Right lobe of liver (tissue), 6 donors: ENCODE results near the gene ERC2. TPM values are rescaled to one million over a fixed set of nuclear protein-coding genes. Genes with fewer than 3 reads are reported as not detected.

Source experiments
- ATAC-seq, 4 donors: fragments of 200-7000 bp; cut with Tn5 transposase; one replicate each; pipeline ENCODE4 v1.9.1; 2020; ENCODE audit warnings: mild to moderate bottlenecking in 4 of 4, moderate library complexity in 4 of 4
- DNase-seq, 3 donors: peaks; one replicate each; pipeline ENCODE4 v3.0.0-alpha.2; 2020
- H3K27ac ChIP-seq, 3 donors: fragments of 200-600 bp; one replicate each; pipeline ENCODE4 v1.8.0; 2022
- H3K27me3 ChIP-seq, 2 donors: fragments of 200-600 bp; one replicate each; pipeline ENCODE4 v1.8.0; 2022
- H3K36me3 ChIP-seq, 4 donors: fragments of 200-600 bp; sonication (generic) in 1 of 4; one replicate each; pipeline versions ENCODE4 v1.5.1 to v1.8.0; 2017 to 2022; ENCODE audit warnings: control low read depth in 1 of 4
- H3K4me1 ChIP-seq, 4 donors: fragments of 200-600 bp; sonication (generic) in 1 of 4; one replicate each; pipeline versions ENCODE4 v1.5.1 to v1.8.0; 2017 to 2022; ENCODE audit warnings: control low read depth in 1 of 4
- H3K4me3 ChIP-seq, 3 donors: fragments of 200-600 bp; one replicate each; pipeline ENCODE4 v1.8.0; 2022
- H3K9me3 ChIP-seq, 4 donors: fragments of 200-600 bp; sonication (generic) in 1 of 4; one replicate each; pipeline versions ENCODE4 v1.5.1 to v1.8.0; 2017 to 2022; ENCODE audit warnings: control low read depth in 1 of 4
- POLR2A ChIP-seq: fragments of 450-650 bp; IDR thresholded peaks from one replicate; pipeline ENCODE4 v1.6.1; 2017; ENCODE audit warnings: antibody characterized with exemption, mild to moderate bottlenecking
- WGBS: methylation state at CpG from one replicate; pipeline ENCODE4 v1.1.6; 2018; ENCODE audit warnings: low coverage, low lambda C conversion rate; ENCODE audit not compliant: insufficient coverage; ENCODE audit errors: missing lambda C conversion rate; 5-methylcytosine and 5-hydroxymethylcytosine counted together
- intact Hi-C, 2 donors: fragments of 100-400 bp; cut with DNase I; formaldehyde crosslinking; loops; one replicate each; pipeline versions ENCODE4 v1.11.2 to v1.14.1; 2022
- total RNA-seq, 6 experiments: library from RNA; depleted of rRNA in 2 of 6; stranded (reverse); fragments of >200 nt in 2 of 6; fragmentation: NEBNext Ultra II Directional in 3 of 6; extraction: Animal tissue kit (Norgen Biotek cat#: 25700) in 3 of 6; gene quantifications; one replicate each; pipeline versions ENCODE4 v1.1.0 to v1.2.4, GENCODE V29; 2016 to 2023
- TF ChIP-seq, protein P1 (sequence below), 4 donors: fragments of 200-600 bp in 3 of 4; fragments of 450-650 bp in 1 of 4; IDR thresholded peaks; one replicate each; pipeline versions ENCODE4 v1.5.1 to v1.8.0; 2016 to 2022; ENCODE audit warnings: antibody characterized with exemption in 4 of 4, mild to moderate bottlenecking in 2 of 4
- donor health status: DM: no; HTN: yes; CAD: no.
- donor health status: DM: no; HTN: no; CAD: no.
- donor health status: DM: no; HTN: no; CAD: no.
- donor health status: DM: no; HTN: yes; CAD: no.
- donor health status: DM: no; HTN: yes; CAD: no.

The ERC2 gene
- total RNA-seq, 6 experiments from 2014 or later: not detected

DNA sequence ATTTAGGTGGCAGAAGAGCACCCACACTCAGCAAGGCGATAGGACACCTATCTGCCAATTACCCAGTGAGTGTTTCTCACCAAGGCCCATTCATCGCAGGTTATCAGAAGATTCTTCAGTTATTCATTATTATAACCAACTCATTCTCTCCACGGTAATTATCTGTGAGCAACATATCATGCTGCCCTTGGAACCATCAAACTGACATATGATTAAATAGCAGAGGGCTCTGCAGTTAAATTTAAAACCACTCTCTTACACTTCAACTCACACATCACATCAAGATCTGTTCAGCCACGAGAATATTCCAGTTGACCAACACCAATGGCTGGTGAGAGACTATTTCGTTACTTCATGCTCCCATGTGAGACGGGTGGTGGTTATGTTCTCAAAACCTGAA is 489.3 kb downstream of the ERC2 start:
- no peaks in the 10 kb centered on the region for H3K9me3 ChIP-seq
- no peak overlapping the region for H3K4me3 ChIP-seq
- no peaks in the 10 kb centered on the region for H3K36me3 ChIP-seq
- TF ChIP-seq, protein P1, sequence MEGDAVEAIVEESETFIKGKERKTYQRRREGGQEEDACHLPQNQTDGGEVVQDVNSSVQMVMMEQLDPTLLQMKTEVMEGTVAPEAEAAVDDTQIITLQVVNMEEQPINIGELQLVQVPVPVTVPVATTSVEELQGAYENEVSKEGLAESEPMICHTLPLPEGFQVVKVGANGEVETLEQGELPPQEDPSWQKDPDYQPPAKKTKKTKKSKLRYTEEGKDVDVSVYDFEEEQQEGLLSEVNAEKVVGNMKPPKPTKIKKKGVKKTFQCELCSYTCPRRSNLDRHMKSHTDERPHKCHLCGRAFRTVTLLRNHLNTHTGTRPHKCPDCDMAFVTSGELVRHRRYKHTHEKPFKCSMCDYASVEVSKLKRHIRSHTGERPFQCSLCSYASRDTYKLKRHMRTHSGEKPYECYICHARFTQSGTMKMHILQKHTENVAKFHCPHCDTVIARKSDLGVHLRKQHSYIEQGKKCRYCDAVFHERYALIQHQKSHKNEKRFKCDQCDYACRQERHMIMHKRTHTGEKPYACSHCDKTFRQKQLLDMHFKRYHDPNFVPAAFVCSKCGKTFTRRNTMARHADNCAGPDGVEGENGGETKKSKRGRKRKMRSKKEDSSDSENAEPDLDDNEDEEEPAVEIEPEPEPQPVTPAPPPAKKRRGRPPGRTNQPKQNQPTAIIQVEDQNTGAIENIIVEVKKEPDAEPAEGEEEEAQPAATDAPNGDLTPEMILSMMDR (IDR thresholded peaks at IDR 0.05): no peak
- no peak for TF ChIP-seq POLR2A
- intact Hi-C loops: no loop called here
- no peaks in the 10 kb centered on the region for H3K27me3 ChIP-seq
- no peak overlapping the region for H3K27ac ChIP-seq
- ATAC-seq (no peak), DNase-seq (no peak)
- H3K4me1 ChIP-seq: no peaks in the 10 kb centered on the region
- WGBS: 76% methylated on average over 6 of the region's 6 CpGs

GRCh38 chr3:55974421-55975165 is 493.7 kb downstream of the ERC2 start:
- no peaks in the 10 kb centered on the region for H3K4me1 ChIP-seq
- WGBS: 73% methylated on average over 13 of the region's 13 CpGs
- H3K27ac ChIP-seq: no peak overlapping the region
- DNase-seq (no peak), ATAC-seq (no peak)
- H3K36me3 ChIP-seq: no peaks in the 10 kb centered on the region
- no peaks in the 10 kb centered on the region for H3K27me3 ChIP-seq
- H3K4me3 ChIP-seq: no peak overlapping the region
- TF ChIP-seq, protein P1 (IDR thresholded peaks at IDR 0.05): no peak
- TF ChIP-seq POLR2A: no peak
- H3K9me3 ChIP-seq: no peaks in the 10 kb centered on the region
- intact Hi-C loops: no loop called here

- DNase-seq (no peak), ATAC-seq (no peak)
- Histone ChIP-seq H3K27me3 (no peaks in the 10 kb centered on the region), H3K4me1 (no peaks in the 10 kb centered on the region), H3K9me3 (no peaks in the 10 kb centered on the region), H3K36me3 (no peaks in the 10 kb centered on the region), H3K27ac (no peak overlapping the region), H3K4me3 (no peak overlapping the region)
- intact Hi-C loops: no loop called here
- TF ChIP-seq POLR2A: no peak
- TF ChIP-seq, protein P1 (IDR thresholded peaks at IDR 0.05): no peak
- WGBS: 75% methylated on average over 2 of the region's 2 CpGs
Observed at GRCh38 chr3:55969634-55970033, 498.6 kb downstream of the ERC2 start.

DNA sequence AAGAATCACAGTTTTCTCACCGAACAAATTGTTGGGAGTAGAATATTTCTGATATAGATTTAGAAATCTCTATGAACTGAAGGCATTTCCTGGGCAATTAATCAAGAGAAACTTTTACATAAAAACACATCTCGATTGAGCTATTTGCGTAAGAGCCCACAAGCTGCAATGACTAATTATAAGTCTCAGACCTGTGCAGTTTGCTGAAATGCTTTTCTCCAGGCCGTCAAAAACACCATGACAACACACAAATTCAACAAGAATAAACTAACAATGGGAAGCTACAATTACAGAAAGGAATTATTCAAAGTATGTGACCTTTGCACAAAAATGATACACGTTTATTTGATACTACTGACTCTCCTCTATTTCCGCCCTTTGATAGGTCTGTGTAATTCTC is 499.9 kb downstream of the ERC2 start:
- H3K27me3 ChIP-seq: no peaks in the 10 kb centered on the region
- no peaks in the 10 kb centered on the region for H3K36me3 ChIP-seq
- H3K4me1 ChIP-seq: no peaks in the 10 kb centered on the region
- no peak for TF ChIP-seq POLR2A
- TF ChIP-seq, protein P1 (IDR thresholded peaks at IDR 0.05): no peak
- 49% methylated on average over 6 of the region's 6 CpGs for WGBS
- no peak overlapping the region for H3K27ac ChIP-seq
- intact Hi-C loops: no loop called here
- DNase-seq (no peak), ATAC-seq (no peak)
- H3K9me3 ChIP-seq: no peaks in the 10 kb centered on the region
- H3K4me3 ChIP-seq: no peak overlapping the region
